PFSK-1 (cell line): ENCODE data around the gene OR8B12.

Experiments
- FOXP2 ChIP-seq: optimal IDR thresholded peaks from 2 replicates; pipeline ENCODE3; 2011; ENCODE audit warnings: borderline replicate concordance, control low read depth, inconsistent platforms; ENCODE audit not compliant: insufficient read depth; ENCODE audit errors: extremely low read length, extremely low read depth
- POLR2AphosphoS5 ChIP-seq: IDR thresholded peaks from 2 replicates; pipeline ENCODE4 v1.6.1; 2012; ENCODE audit warnings: low read depth, mild to moderate bottlenecking, control low read depth, low read length, moderate library complexity
- SIN3A ChIP-seq: IDR thresholded peaks from 2 replicates; pipeline ENCODE4 v1.6.1; 2012; ENCODE audit warnings: mild to moderate bottlenecking, low read length, moderate library complexity, borderline replicate concordance; ENCODE audit not compliant: insufficient read depth
- TAF1 ChIP-seq: IDR thresholded peaks from 2 replicates; pipeline ENCODE4 v1.6.1; 2012; ENCODE audit warnings: low read length, control low read depth, borderline replicate concordance; ENCODE audit not compliant: insufficient read depth
- TF ChIP-seq, protein P1 (sequence below), 2 experiments: IDR thresholded peaks; 2 replicates each; pipeline versions ENCODE4 v1.6.1 to v1.8.0; 2011 to 2012; ENCODE audit warnings: low read depth in 2 of 2, low read length in 2 of 2, control low read depth in 1 of 2, inconsistent platforms in 1 of 2, mild to moderate bottlenecking in 1 of 2, moderate library complexity in 1 of 2; ENCODE audit not compliant: insufficient read depth in 1 of 2

The OR8B12 gene

GRCh38 chr11:124551987-124552386 is 8.5 kb upstream of the OR8B12 start:
- TF ChIP-seq SIN3A = no peak
- no peak for TF ChIP-seq POLR2AphosphoS5
- TF ChIP-seq FOXP2 = no peak
- TF ChIP-seq, protein P1, sequence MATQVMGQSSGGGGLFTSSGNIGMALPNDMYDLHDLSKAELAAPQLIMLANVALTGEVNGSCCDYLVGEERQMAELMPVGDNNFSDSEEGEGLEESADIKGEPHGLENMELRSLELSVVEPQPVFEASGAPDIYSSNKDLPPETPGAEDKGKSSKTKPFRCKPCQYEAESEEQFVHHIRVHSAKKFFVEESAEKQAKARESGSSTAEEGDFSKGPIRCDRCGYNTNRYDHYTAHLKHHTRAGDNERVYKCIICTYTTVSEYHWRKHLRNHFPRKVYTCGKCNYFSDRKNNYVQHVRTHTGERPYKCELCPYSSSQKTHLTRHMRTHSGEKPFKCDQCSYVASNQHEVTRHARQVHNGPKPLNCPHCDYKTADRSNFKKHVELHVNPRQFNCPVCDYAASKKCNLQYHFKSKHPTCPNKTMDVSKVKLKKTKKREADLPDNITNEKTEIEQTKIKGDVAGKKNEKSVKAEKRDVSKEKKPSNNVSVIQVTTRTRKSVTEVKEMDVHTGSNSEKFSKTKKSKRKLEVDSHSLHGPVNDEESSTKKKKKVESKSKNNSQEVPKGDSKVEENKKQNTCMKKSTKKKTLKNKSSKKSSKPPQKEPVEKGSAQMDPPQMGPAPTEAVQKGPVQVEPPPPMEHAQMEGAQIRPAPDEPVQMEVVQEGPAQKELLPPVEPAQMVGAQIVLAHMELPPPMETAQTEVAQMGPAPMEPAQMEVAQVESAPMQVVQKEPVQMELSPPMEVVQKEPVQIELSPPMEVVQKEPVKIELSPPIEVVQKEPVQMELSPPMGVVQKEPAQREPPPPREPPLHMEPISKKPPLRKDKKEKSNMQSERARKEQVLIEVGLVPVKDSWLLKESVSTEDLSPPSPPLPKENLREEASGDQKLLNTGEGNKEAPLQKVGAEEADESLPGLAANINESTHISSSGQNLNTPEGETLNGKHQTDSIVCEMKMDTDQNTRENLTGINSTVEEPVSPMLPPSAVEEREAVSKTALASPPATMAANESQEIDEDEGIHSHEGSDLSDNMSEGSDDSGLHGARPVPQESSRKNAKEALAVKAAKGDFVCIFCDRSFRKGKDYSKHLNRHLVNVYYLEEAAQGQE (IDR thresholded peaks at IDR 0.05; ENCODE audit: insufficient read depth in 1 of 2, low read depth in 2 of 2, low read length in 2 of 2) = no peak
- no peak for TF ChIP-seq TAF1

GRCh38 chr11:124551189-124551588 is 7.7 kb upstream of the OR8B12 start:
- TF ChIP-seq POLR2AphosphoS5 = no peak
- no peak for TF ChIP-seq TAF1
- no peak for TF ChIP-seq SIN3A

- TF ChIP-seq FOXP2 (no peak), SIN3A (no peak), POLR2AphosphoS5 (no peak), TAF1 (no peak)
- TF ChIP-seq, protein P1 (IDR thresholded peaks at IDR 0.05; ENCODE audit: insufficient read depth in 1 of 2, low read depth in 2 of 2, low read length in 2 of 2) = no peak
These were observed 309 bp downstream of the OR8B12 start for GRCh38 chr11:124543145-124543544.

DNA sequence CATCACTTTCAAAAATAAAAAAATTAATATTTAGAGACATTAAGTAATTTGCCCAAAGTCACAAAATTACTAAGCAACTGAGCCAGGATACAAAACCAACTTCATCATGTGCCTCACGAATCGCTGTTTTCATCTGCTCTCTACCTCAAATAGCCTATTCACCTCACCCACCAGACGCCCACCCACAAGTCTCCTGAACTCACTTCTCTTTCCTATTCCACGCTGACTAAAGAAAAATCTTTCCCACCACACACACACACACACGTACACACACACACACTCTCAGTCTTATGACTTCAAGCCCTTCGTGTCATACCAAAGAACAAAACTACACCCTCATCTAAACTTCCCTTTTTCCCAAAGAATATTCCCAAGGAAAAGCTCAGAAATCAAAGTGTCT is 2.2 kb downstream of the OR8B12 start:
- TF ChIP-seq SIN3A (no peak), FOXP2 (no peak)
- TF ChIP-seq, protein P1 (IDR thresholded peaks at IDR 0.05; ENCODE audit: insufficient read depth in 1 of 2, low read depth in 2 of 2, low read length in 2 of 2) = no peak

DNA sequence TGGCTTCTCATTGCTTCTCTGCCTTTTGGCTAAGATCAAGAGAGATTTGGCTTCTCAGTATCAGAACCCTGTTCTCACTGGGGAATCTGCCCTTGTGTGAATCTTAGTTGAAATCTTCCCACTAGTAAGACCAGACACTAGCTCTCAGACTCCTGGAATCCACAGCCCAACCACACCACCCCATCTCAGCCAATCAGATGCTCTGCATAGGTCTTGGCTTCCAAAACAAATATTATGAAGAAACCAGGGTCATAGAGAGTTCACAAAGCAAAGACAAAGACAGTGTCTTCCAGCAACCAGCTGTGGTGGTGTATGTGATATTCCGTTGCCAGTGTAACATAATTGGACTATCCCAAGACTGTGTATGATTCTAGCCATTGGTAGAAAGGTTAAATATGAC is 5.4 kb downstream of the OR8B12 start:
- TF ChIP-seq, protein P1 (IDR thresholded peaks at IDR 0.05; ENCODE audit: insufficient read depth in 1 of 2, low read depth in 2 of 2, low read length in 2 of 2) = no peak
- no peak for TF ChIP-seq TAF1
- no peak for TF ChIP-seq SIN3A
- no peak for TF ChIP-seq FOXP2
- TF ChIP-seq POLR2AphosphoS5 = no peak
